ENCODE data around the gene COPZ2. TPM values are rescaled to one million over a fixed set of nuclear protein-coding genes. Genes with fewer than 3 reads are reported as not detected.
A peak's percentile ranks its signal among the peaks of the same experiment; 100 is the strongest.
"Not testable (repeated sequence)": the region's sequence is repeated elsewhere in the genome, so short reads cannot be mapped to it uniquely, and the experiment has no call there.

COPZ2 gene
- total RNA-seq, 1 donor, result 121 TPM

- Histone ChIP-seq H3K27ac (ENCODE audit: low read depth, low read length) (no peak overlapping the region), H3K4me3 (ENCODE audit: insufficient read depth, low read length) (no peak overlapping the region), H3K4me1 (ENCODE audit: insufficient read depth, low read length) (peaks cover 35% of the 10 kb centered on the region), H3K27me3 (ENCODE audit: insufficient read depth, low read length) (no peaks in the 10 kb centered on the region), H3K79me2 (ENCODE audit: insufficient read depth, low read length) (peaks cover 19% of the 10 kb centered on the region), H3K9me3 (ENCODE audit: low read depth, low read length) (no peaks in the 10 kb centered on the region), H2AFZ (ENCODE audit: low read length) (no peak overlapping the region), H3K4me2 (ENCODE audit: insufficient read depth, low read length) (no peak overlapping the region), H4K20me1 (ENCODE audit: insufficient read depth, low read length) (no peaks in the 10 kb centered on the region), H3K36me3 (ENCODE audit: insufficient read depth, low read length) (no peaks in the 10 kb centered on the region)
- no peak for DNase-seq (ENCODE audit: insufficient read length, low spot score, missing footprints)
- no peak for TF ChIP-seq CTCF (IDR thresholded peaks at IDR 0.05; ENCODE audit: extremely low read depth, low read depth, low read length)
Measured at GRCh38 chr17:48043176-48043575, 5.6 kb upstream of the COPZ2 start.

- Histone ChIP-seq H3K36me3 (ENCODE audit: insufficient read depth, low read length) (peaks cover 7% of the 10 kb centered on the region), H3K9me3 (ENCODE audit: low read depth, low read length) (no peaks in the 10 kb centered on the region), H3K4me1 (ENCODE audit: insufficient read depth, low read length) (peaks cover 22% of the 10 kb centered on the region), H4K20me1 (ENCODE audit: insufficient read depth, low read length) (peaks cover 5% of the 10 kb centered on the region), H2AFZ (ENCODE audit: low read length) (no peak overlapping the region), H3K4me3 (ENCODE audit: insufficient read depth, low read length) (no peak overlapping the region), H3K4me2 (ENCODE audit: insufficient read depth, low read length) (no peak overlapping the region), H3K27me3 (ENCODE audit: insufficient read depth, low read length) (no peaks in the 10 kb centered on the region), H3K27ac (ENCODE audit: low read depth, low read length) (no peak overlapping the region), H3K79me2 (ENCODE audit: insufficient read depth, low read length) (peaks cover 20% of the 10 kb centered on the region)
- DNase-seq (ENCODE audit: insufficient read length, low spot score, missing footprints), result peak; percentile 51
- no peak for TF ChIP-seq CTCF (IDR thresholded peaks at IDR 0.05; ENCODE audit: extremely low read depth, low read depth, low read length)
Measured at GRCh38 chr17:48038687-48039086, 1.1 kb upstream of the COPZ2 start.

GRCh38 chr17:48037838-48038323, 284 bp upstream of the COPZ2 start:
- H2AFZ ChIP-seq (ENCODE audit: low read length), result peak overlapping the region; percentile 96
- peak; percentile 79 for DNase-seq (ENCODE audit: insufficient read length, low spot score, missing footprints)
- no peaks in the 10 kb centered on the region for H3K9me3 ChIP-seq (ENCODE audit: low read depth, low read length)
- H3K27me3 ChIP-seq (ENCODE audit: insufficient read depth, low read length), result no peaks in the 10 kb centered on the region
- peaks cover 15% of the 10 kb centered on the region for H3K4me1 ChIP-seq (ENCODE audit: insufficient read depth, low read length)
- peaks cover 5% of the 10 kb centered on the region for H4K20me1 ChIP-seq (ENCODE audit: insufficient read depth, low read length)
- peaks cover 7% of the 10 kb centered on the region for H3K36me3 ChIP-seq (ENCODE audit: insufficient read depth, low read length)
- peaks cover 20% of the 10 kb centered on the region for H3K79me2 ChIP-seq (ENCODE audit: insufficient read depth, low read length)
- H3K4me3 ChIP-seq (ENCODE audit: insufficient read depth, low read length), result peak overlapping the region; percentile 92
- peak overlapping the region; percentile 79 for H3K4me2 ChIP-seq (ENCODE audit: insufficient read depth, low read length)
- TF ChIP-seq CTCF (IDR thresholded peaks at IDR 0.05; ENCODE audit: extremely low read depth, low read depth, low read length), result no peak
- peak overlapping the region; percentile 58 for H3K27ac ChIP-seq (ENCODE audit: low read depth, low read length)

GRCh38 chr17:48036693-48037035, 933 bp downstream of the COPZ2 start:
- peaks cover 20% of the 10 kb centered on the region for H3K79me2 ChIP-seq (ENCODE audit: insufficient read depth, low read length)
- H4K20me1 ChIP-seq (ENCODE audit: insufficient read depth, low read length), result peaks cover 5% of the 10 kb centered on the region
- peak overlapping the region; percentile 82 for H2AFZ ChIP-seq (ENCODE audit: low read length)
- H3K27ac ChIP-seq (ENCODE audit: low read depth, low read length), result peak overlapping the region; percentile 77
- TF ChIP-seq CTCF (IDR thresholded peaks at IDR 0.05; ENCODE audit: extremely low read depth, low read depth, low read length), result no peak
- peaks cover 13% of the 10 kb centered on the region for H3K4me1 ChIP-seq (ENCODE audit: insufficient read depth, low read length)
- no peak for DNase-seq (ENCODE audit: insufficient read length, low spot score, missing footprints)
- H3K4me3 ChIP-seq (ENCODE audit: insufficient read depth, low read length), result peak overlapping the region; percentile 92
- peaks cover 16% of the 10 kb centered on the region for H3K36me3 ChIP-seq (ENCODE audit: insufficient read depth, low read length)
- no peaks in the 10 kb centered on the region for H3K27me3 ChIP-seq (ENCODE audit: insufficient read depth, low read length)
- H3K4me2 ChIP-seq (ENCODE audit: insufficient read depth, low read length), result peak overlapping the region; percentile 90
- no peaks in the 10 kb centered on the region for H3K9me3 ChIP-seq (ENCODE audit: low read depth, low read length)

GRCh38 chr17:48034734-48035133, 2.9 kb downstream of the COPZ2 start:
- H3K36me3 ChIP-seq (ENCODE audit: insufficient read depth, low read length), result peaks cover 16% of the 10 kb centered on the region
- H3K4me2 ChIP-seq (ENCODE audit: insufficient read depth, low read length); DNase-seq (ENCODE audit: insufficient read length, low spot score, missing footprints); H2AFZ ChIP-seq (ENCODE audit: low read length); H3K27me3 ChIP-seq (ENCODE audit: insufficient read depth, low read length); H4K20me1 ChIP-seq (ENCODE audit: insufficient read depth, low read length); H3K4me3 ChIP-seq (ENCODE audit: insufficient read depth, low read length); H3K9me3 ChIP-seq (ENCODE audit: low read depth, low read length); H3K27ac ChIP-seq (ENCODE audit: low read depth, low read length): not testable (repeated sequence)
- H3K4me1 ChIP-seq (ENCODE audit: insufficient read depth, low read length), result peaks cover 21% of the 10 kb centered on the region
- H3K79me2 ChIP-seq (ENCODE audit: insufficient read depth, low read length), result peaks cover 20% of the 10 kb centered on the region

Data from osteoblast (primary cell).